Measurements from ENCODE around the gene NRXN3. TPM values are rescaled to one million over a fixed set of nuclear protein-coding genes. Genes with fewer than 3 reads are reported as not detected.
"Not testable (repeated sequence)": the region's sequence is repeated elsewhere in the genome, so short reads cannot be mapped to it uniquely, and the experiment has no call there.

NRXN3 gene
- total RNA-seq, 1 donor from 2014 or later = 0.07 TPM

GRCh38 chr14:78986989-78987388 lies 816.8 kb downstream of the NRXN3 start:
- no peak for DNase-seq (ENCODE audit: low read depth, low spot score)

- no peak for DNase-seq (ENCODE audit: low read depth, low spot score)
Measured at GRCh38 chr14:78989221-78989620, 819.0 kb downstream of the NRXN3 start.

GRCh38 chr14:78992867-78993266 lies 822.7 kb downstream of the NRXN3 start:
- DNase-seq (ENCODE audit: low read depth, low spot score) = no peak

- DNase-seq (ENCODE audit: low read depth, low spot score) = no peak
Measured at GRCh38 chr14:78997811-78998210, 827.6 kb downstream of the NRXN3 start.

- no peak for DNase-seq (ENCODE audit: low read depth, low spot score)
Measured at GRCh38 chr14:79009286-79009685, 839.1 kb downstream of the NRXN3 start.

GRCh38 chr14:79011091-79011919 lies 841.1 kb downstream of the NRXN3 start:
- DNase-seq (ENCODE audit: low read depth, low spot score) = no peak

GRCh38 chr14:79011920-79012204 lies 841.7 kb downstream of the NRXN3 start:
- no peak for DNase-seq (ENCODE audit: low read depth, low spot score)

GRCh38 chr14:79016828-79017505 lies 846.8 kb downstream of the NRXN3 start:
- no peak for DNase-seq (ENCODE audit: low read depth, low spot score)

GRCh38 chr14:79017561-79017960 lies 847.4 kb downstream of the NRXN3 start:
- DNase-seq (ENCODE audit: low read depth, low spot score) = no peak

GRCh38 chr14:79018836-79019235 lies 848.7 kb downstream of the NRXN3 start:
- DNase-seq (ENCODE audit: low read depth, low spot score) = no peak

- DNase-seq (ENCODE audit: low read depth, low spot score) = not testable (repeated sequence)
Measured at GRCh38 chr14:79019898-79020297, 849.7 kb downstream of the NRXN3 start.

- DNase-seq (ENCODE audit: low read depth, low spot score) = no peak
Measured at GRCh38 chr14:79021766-79022165, 851.6 kb downstream of the NRXN3 start.

GRCh38 chr14:79027138-79027537 lies 857.0 kb downstream of the NRXN3 start:
- no peak for DNase-seq (ENCODE audit: low read depth, low spot score)

GRCh38 chr14:79028281-79028680 lies 858.1 kb downstream of the NRXN3 start:
- no peak for DNase-seq (ENCODE audit: low read depth, low spot score)

GRCh38 chr14:79036441-79036840 lies 866.3 kb downstream of the NRXN3 start:
- no peak for DNase-seq (ENCODE audit: low read depth, low spot score)

GRCh38 chr14:79037106-79037505 lies 866.9 kb downstream of the NRXN3 start:
- DNase-seq (ENCODE audit: low read depth, low spot score) = no peak

GRCh38 chr14:79037593-79037992 lies 867.4 kb downstream of the NRXN3 start:
- no peak for DNase-seq (ENCODE audit: low read depth, low spot score)

GRCh38 chr14:79040790-79041189 lies 870.6 kb downstream of the NRXN3 start:
- no peak for DNase-seq (ENCODE audit: low read depth, low spot score)

GRCh38 chr14:79043194-79043889 lies 873.2 kb downstream of the NRXN3 start:
- DNase-seq (ENCODE audit: low read depth, low spot score) = no peak

GRCh38 chr14:79044894-79045624 lies 874.9 kb downstream of the NRXN3 start:
- peak; percentile 70 for DNase-seq (ENCODE audit: low read depth, low spot score)

- DNase-seq (ENCODE audit: low read depth, low spot score) = no peak
Measured at GRCh38 chr14:79050787-79051727, 880.9 kb downstream of the NRXN3 start.

Measured in pulmonary artery endothelial cell (primary cell).